HG03139 (cell line): ENCODE measurements around the gene SPOCK1.
"Not testable (repeated sequence)": the region's sequence is repeated elsewhere in the genome, so short reads cannot be mapped to it uniquely, and the experiment has no call there.

ENCODE experiments used
- ATAC-seq: cut with Tn5 transposase; IDR thresholded peaks from one replicate; pipeline ENCODE4 v1.9.1; 2021; ENCODE audit not compliant: unreplicated experiment

SPOCK1 gene

GRCh38 chr5:136994154-136994553 is 505.0 kb downstream of the SPOCK1 start:
- no peak for ATAC-seq

DNA sequence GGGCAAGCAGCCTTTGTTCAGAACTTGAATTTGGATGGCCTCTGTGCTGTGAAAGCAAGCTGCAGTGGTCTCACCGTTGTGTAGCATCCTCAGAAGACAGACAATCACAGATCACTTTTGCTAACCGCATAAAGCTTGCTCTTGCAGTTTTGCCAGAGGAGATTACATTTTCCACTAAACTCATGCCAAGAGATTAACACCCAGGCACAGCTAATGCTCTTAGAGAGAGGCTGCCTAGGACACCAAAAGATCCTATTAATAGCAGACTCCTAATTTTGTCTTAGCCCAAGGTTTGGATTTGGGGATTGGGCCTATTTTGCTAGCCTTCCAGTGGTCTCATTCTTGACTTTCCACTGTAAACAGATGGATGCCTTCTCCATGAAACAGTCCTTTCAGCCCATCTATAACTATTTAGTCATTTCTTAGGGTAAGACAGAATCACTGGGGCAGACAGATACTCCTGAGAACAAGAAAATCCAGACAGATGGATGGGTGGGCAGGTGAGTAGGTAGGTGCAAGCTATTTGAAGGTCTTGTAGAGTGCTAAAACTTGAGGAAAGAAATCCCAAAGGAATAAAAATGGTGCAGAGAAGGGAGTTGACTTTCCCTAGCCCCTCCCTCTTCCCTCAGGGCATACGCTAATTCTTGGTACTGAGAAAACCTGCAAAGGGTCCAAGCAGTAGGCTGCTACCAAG is 506.2 kb downstream of the SPOCK1 start:
- ATAC-seq: no peak

DNA sequence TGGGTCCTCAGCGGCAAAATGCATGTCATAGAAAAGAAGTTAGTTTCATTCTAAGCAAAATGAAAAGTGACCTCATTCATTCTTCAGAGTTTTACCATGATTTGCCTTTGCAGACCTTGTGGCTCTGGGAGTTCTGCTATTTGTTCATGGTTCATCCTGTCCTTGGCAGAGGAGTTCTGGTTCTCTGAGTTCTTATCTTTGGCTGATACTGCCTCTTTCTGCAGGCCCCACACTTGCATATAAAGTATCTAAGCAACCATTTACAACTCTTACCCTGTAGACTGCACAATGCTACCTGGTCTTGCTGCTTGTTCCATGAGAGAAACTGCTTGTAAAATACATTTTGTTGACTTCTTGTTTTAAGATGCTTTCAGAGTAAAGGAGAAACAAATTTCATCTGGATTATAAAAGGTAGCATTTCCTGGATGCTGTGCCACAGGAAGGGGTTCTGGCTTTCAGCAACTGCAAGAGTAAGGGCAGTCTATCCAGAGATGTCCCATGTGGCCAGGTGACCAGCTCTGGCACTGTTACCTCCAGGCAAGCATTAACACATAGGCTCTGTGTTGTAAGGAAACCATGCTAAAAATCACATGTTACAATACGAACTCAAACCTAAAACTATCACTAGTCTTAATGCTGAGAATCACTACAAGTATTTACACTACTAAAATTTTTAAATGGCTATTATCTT is 513.2 kb downstream of the SPOCK1 start:
- ATAC-seq: no peak

GRCh38 chr5:136984772-136985446 is 514.2 kb downstream of the SPOCK1 start:
- no peak for ATAC-seq

GRCh38 chr5:136981936-136982335 is 517.2 kb downstream of the SPOCK1 start:
- no peak for ATAC-seq

GRCh38 chr5:136979131-136979530 is 520.0 kb downstream of the SPOCK1 start:
- no peak for ATAC-seq

DNA sequence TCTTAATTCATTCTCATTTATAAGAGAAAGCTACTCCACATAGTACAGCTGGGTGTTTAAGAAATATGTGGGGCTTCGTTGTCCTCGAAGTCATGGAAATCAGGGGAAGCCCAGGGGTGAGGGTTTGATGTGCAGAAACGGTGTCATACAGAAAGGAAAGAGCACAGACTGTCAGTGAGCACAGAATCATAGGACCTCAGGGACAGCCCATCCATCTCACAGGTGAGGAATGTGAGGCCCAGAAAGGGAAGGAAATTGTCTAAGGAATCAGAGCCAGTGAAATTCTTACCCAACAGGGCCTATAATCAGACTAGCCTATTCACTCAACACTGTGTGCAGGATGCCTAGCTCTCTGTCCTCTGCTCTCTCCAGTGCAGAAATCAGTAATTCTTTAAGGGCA is 535.6 kb downstream of the SPOCK1 start:
- no peak for ATAC-seq

- no peak for ATAC-seq
Measured at GRCh38 chr5:136957428-136957827, 541.7 kb downstream of the SPOCK1 start.

GRCh38 chr5:136954142-136954541 is 545.0 kb downstream of the SPOCK1 start:
- not testable (repeated sequence) for ATAC-seq

- not testable (repeated sequence) for ATAC-seq
Measured at GRCh38 chr5:136953346-136954069, 545.6 kb downstream of the SPOCK1 start.

GRCh38 chr5:136927571-136927970 is 571.6 kb downstream of the SPOCK1 start:
- ATAC-seq: no peak

DNA sequence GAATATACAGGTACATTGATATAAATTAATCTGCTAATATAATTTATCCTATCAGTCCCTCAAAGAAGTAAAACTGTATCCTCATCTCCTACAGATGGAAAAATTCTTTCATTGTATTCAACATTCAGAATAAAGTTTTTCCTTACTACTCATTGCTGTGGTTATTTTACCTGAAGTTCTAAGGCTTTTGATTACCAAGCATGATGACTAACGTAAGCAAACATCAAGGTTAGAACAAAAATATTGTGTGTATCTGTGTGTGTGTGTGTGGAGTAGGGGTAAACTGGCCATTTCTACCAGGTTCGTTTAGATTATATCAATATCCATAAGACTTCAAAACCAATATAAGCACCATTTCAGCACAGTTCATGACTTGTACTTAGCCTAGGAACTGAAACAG is 573.1 kb downstream of the SPOCK1 start:
- ATAC-seq: no peak
